Measurements from ENCODE around the gene PIP4K2A. TPM values are rescaled to one million over a fixed set of nuclear protein-coding genes. Genes with fewer than 3 reads are reported as not detected.

Gene PIP4K2A
- total and polyA plus RNA-seq, 2 of the 8 experiments (the other 6 are each of a cell fraction or from before 2014, with no cell fraction given), result 19.0 to 60.9 TPM

DNA sequence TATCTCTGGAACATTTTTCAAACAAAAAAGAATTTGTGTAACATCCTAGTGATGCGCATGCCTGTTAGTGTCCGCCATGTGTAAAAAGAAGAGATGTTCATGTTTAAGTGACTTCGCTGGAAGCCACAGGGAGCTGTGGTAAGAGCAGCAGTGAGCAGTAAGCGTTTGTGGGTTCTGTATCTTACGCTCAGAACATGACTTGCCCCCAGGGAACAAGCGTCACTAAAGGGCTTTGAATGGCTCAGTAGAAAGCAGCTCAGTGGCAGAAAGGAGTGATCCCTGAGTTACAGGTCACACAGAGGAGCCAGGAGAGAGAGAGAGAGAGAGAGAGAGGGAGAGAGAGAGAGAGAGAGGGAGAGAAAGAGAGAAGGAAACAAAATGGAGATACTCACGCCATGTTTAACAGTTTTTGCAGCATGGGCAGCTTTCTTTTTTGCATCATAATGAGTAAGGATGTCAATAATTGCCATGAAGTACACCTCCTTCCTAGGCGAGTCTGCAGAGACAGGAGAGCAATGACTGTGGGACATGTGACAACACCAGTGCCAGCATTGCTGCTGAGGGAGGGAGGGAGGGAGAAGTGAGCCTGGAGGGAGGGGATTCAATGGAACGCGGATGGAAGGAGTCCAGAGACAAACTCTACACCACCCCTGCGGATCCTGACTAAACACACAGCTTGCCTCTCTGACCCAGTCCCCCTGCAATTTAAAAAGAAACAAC, 174.6 kb downstream of the PIP4K2A start (continued):
- no peak for TF ChIP-seq EP300 (IDR thresholded peaks at IDR 0.05; ENCODE audit: borderline replicate concordance in 1 of 2, low read depth in 2 of 2, low read length in 2 of 2)
- no peak for TF ChIP-seq MAFK (IDR thresholded peaks at IDR 0.05; ENCODE audit: low read depth, low read length)
- no peak for TF ChIP-seq TEAD4 (IDR thresholded peaks at IDR 0.05; ENCODE audit: low read depth, low read length)
- no peak for TF ChIP-seq POU5F1 (IDR thresholded peaks at IDR 0.05; ENCODE audit: low read depth, low read length)
- no peak for TF ChIP-seq ZNF274 (IDR thresholded peaks at IDR 0.05; ENCODE audit: borderline replicate concordance, extremely low read depth, low read length)
- no peak for TF ChIP-seq RNF2 (IDR thresholded peaks at IDR 0.05; ENCODE audit: borderline replicate concordance, low read depth, low read length, missing control alignments, poor library complexity, severe bottlenecking)
- no peak for TF ChIP-seq KDM1A (IDR thresholded peaks at IDR 0.05; ENCODE audit: borderline replicate concordance, low read length)

Measured in H1 (cell line).